ENCODE measurements around the gene PTK7.

The PTK7 gene

GRCh38 chr6:43193929-43194328 lies 117.8 kb downstream of the PTK7 start:
- H2BK120ac ChIP-seq (ENCODE audit: low read depth, low read length) = no peak overlapping the region
- no peaks in the 10 kb centered on the region for H3K27me3 ChIP-seq (ENCODE audit: control insufficient read depth in 3 of 3, insufficient read depth in 3 of 3, low read depth in 1 of 3, low read length in 3 of 3)
- H3K14ac ChIP-seq (ENCODE audit: low read length) = no peak overlapping the region
- no peaks in the 10 kb centered on the region for H3K9me3 ChIP-seq (replicated peaks in 1 of 2; ENCODE audit: control insufficient read depth in 2 of 2, insufficient read depth in 1 of 2, low read depth in 1 of 2, low read length in 2 of 2)
- H2AK5ac ChIP-seq (ENCODE audit: low read depth, low read length) = no peak overlapping the region
- H4K91ac ChIP-seq (ENCODE audit: low read depth, low read length, poor library complexity) = no peak overlapping the region
- H3K4ac ChIP-seq (ENCODE audit: low read length) = no peak overlapping the region
- WGBS, 2 donors (ENCODE audit: extremely low coverage in 2 of 2, insufficient read length in 2 of 2, insufficient replicate concordance in 1 of 2) = no CpG with 5 or more reads among the region's 5 CpGs
- H2BK5ac ChIP-seq (ENCODE audit: low read length) = no peak overlapping the region
- H3K4me2 ChIP-seq (ENCODE audit: insufficient read depth, low read length, poor library complexity, severe bottlenecking) = no peak overlapping the region
- H3K36me3 ChIP-seq (replicated peaks in 1 of 2; ENCODE audit: control insufficient read depth in 2 of 2, insufficient read depth in 2 of 2, low read length in 2 of 2) = peaks cover 7 to 54% of the 10 kb centered on the region in 2 donors
- H3K4me3 ChIP-seq (ENCODE audit: low read length in 2 of 2) = no peak overlapping the region
- H3K27ac ChIP-seq (replicated peaks; ENCODE audit: low read length) = no peak overlapping the region
- H2BK15ac ChIP-seq (ENCODE audit: low read length) = no peak overlapping the region
- no peak for DNase-seq (ENCODE audit: low spot score)
- peaks cover 4% of the 10 kb centered on the region for H3K79me1 ChIP-seq (ENCODE audit: low read depth, low read length)
- no peak overlapping the region for H2BK12ac ChIP-seq (ENCODE audit: low read length)
- no peak overlapping the region for H2AFZ ChIP-seq (ENCODE audit: low read length)
- no peaks in the 10 kb centered on the region for H3K4me1 ChIP-seq (ENCODE audit: control insufficient read depth in 2 of 2, insufficient read depth in 1 of 2, low read depth in 1 of 2, low read length in 2 of 2)
- no peak overlapping the region for H4K8ac ChIP-seq (ENCODE audit: low read depth, low read length)
- no peak overlapping the region for H3K23ac ChIP-seq (ENCODE audit: low read depth, low read length, poor library complexity)
- no peak overlapping the region for H3K18ac ChIP-seq (ENCODE audit: low read length)
- H3K9ac ChIP-seq (ENCODE audit: low read depth, low read length, poor library complexity) = peak overlapping the region; percentile 60

GRCh38 chr6:43196337-43196736 lies 120.2 kb downstream of the PTK7 start:
- DNase-seq (ENCODE audit: low spot score) = no peak
- H2AK5ac ChIP-seq (ENCODE audit: low read depth, low read length) = no peak overlapping the region

GRCh38 chr6:43199912-43200311 lies 123.8 kb downstream of the PTK7 start:
- H3K14ac ChIP-seq (ENCODE audit: low read length) = no peak overlapping the region
- H3K27me3 ChIP-seq (ENCODE audit: control insufficient read depth in 3 of 3, insufficient read depth in 3 of 3, low read depth in 1 of 3, low read length in 3 of 3) = no peaks in the 10 kb centered on the region
- H4K91ac ChIP-seq (ENCODE audit: low read depth, low read length, poor library complexity) = no peak overlapping the region
- no peak overlapping the region for H3K4me3 ChIP-seq (ENCODE audit: low read length in 2 of 2)
- no peak overlapping the region for H3K9ac ChIP-seq (ENCODE audit: low read depth, low read length, poor library complexity)
- peaks cover 6 to 46% of the 10 kb centered on the region in 2 donors for H3K36me3 ChIP-seq (replicated peaks in 1 of 2; ENCODE audit: control insufficient read depth in 2 of 2, insufficient read depth in 2 of 2, low read length in 2 of 2)
- WGBS, 2 donors (ENCODE audit: extremely low coverage in 2 of 2, insufficient read length in 2 of 2, insufficient replicate concordance in 1 of 2) = no CpG with 5 or more reads among the region's 6 CpGs
- DNase-seq (ENCODE audit: low spot score) = no peak
- H3K18ac ChIP-seq (ENCODE audit: low read length) = no peak overlapping the region
- no peak overlapping the region for H3K4ac ChIP-seq (ENCODE audit: low read length)
- no peak overlapping the region for H2AK5ac ChIP-seq (ENCODE audit: low read depth, low read length)
- no peak overlapping the region for H3K4me2 ChIP-seq (ENCODE audit: insufficient read depth, low read length, poor library complexity, severe bottlenecking)
- no peaks in the 10 kb centered on the region for H3K4me1 ChIP-seq (ENCODE audit: control insufficient read depth in 2 of 2, insufficient read depth in 1 of 2, low read depth in 1 of 2, low read length in 2 of 2)
- H2AFZ ChIP-seq (ENCODE audit: low read length) = no peak overlapping the region
- H3K79me1 ChIP-seq (ENCODE audit: low read depth, low read length) = no peaks in the 10 kb centered on the region
- H2BK12ac ChIP-seq (ENCODE audit: low read length) = no peak overlapping the region
- no peak overlapping the region for H3K23ac ChIP-seq (ENCODE audit: low read depth, low read length, poor library complexity)
- H3K9me3 ChIP-seq (replicated peaks in 1 of 2; ENCODE audit: control insufficient read depth in 2 of 2, insufficient read depth in 1 of 2, low read depth in 1 of 2, low read length in 2 of 2) = no peaks in the 10 kb centered on the region
- H3K27ac ChIP-seq (replicated peaks; ENCODE audit: low read length) = no peak overlapping the region
- no peak overlapping the region for H2BK5ac ChIP-seq (ENCODE audit: low read length)
- no peak overlapping the region for H4K8ac ChIP-seq (ENCODE audit: low read depth, low read length)
- no peak overlapping the region for H2BK15ac ChIP-seq (ENCODE audit: low read length)
- no peak overlapping the region for H2BK120ac ChIP-seq (ENCODE audit: low read depth, low read length)

More at GRCh38 chr6:43196337-43196736, 120.2 kb downstream of the PTK7 start:
- no peak overlapping the region for H3K4me3 ChIP-seq (ENCODE audit: low read length in 2 of 2)
- H3K36me3 ChIP-seq (replicated peaks in 1 of 2; ENCODE audit: control insufficient read depth in 2 of 2, insufficient read depth in 2 of 2, low read length in 2 of 2) = peaks cover 10 to 64% of the 10 kb centered on the region in 2 donors
- H3K4me1 ChIP-seq (ENCODE audit: control insufficient read depth in 2 of 2, insufficient read depth in 1 of 2, low read depth in 1 of 2, low read length in 2 of 2) = no peaks in the 10 kb centered on the region
- no peak overlapping the region for H4K91ac ChIP-seq (ENCODE audit: low read depth, low read length, poor library complexity)
- WGBS, 2 donors (ENCODE audit: extremely low coverage in 2 of 2, insufficient read length in 2 of 2, insufficient replicate concordance in 1 of 2) = no CpG with 5 or more reads among the region's 5 CpGs
- H2AFZ ChIP-seq (ENCODE audit: low read length) = no peak overlapping the region
- H3K4me2 ChIP-seq (ENCODE audit: insufficient read depth, low read length, poor library complexity, severe bottlenecking) = no peak overlapping the region
- no peak overlapping the region for H2BK120ac ChIP-seq (ENCODE audit: low read depth, low read length)
- H3K9me3 ChIP-seq (replicated peaks in 1 of 2; ENCODE audit: control insufficient read depth in 2 of 2, insufficient read depth in 1 of 2, low read depth in 1 of 2, low read length in 2 of 2) = no peaks in the 10 kb centered on the region
- no peak overlapping the region for H3K14ac ChIP-seq (ENCODE audit: low read length)
- no peak overlapping the region for H3K23ac ChIP-seq (ENCODE audit: low read depth, low read length, poor library complexity)
- H3K27ac ChIP-seq (replicated peaks; ENCODE audit: low read length) = no peak overlapping the region
- H2BK5ac ChIP-seq (ENCODE audit: low read length) = no peak overlapping the region
- H2BK15ac ChIP-seq (ENCODE audit: low read length) = no peak overlapping the region
- H3K9ac ChIP-seq (ENCODE audit: low read depth, low read length, poor library complexity) = no peak overlapping the region
- H2BK12ac ChIP-seq (ENCODE audit: low read length) = no peak overlapping the region
- H3K79me1 ChIP-seq (ENCODE audit: low read depth, low read length) = peaks cover 4% of the 10 kb centered on the region
- H3K27me3 ChIP-seq (ENCODE audit: control insufficient read depth in 3 of 3, insufficient read depth in 3 of 3, low read depth in 1 of 3, low read length in 3 of 3) = no peaks in the 10 kb centered on the region
- no peak overlapping the region for H3K18ac ChIP-seq (ENCODE audit: low read length)
- no peak overlapping the region for H4K8ac ChIP-seq (ENCODE audit: low read depth, low read length)
- no peak overlapping the region for H3K4ac ChIP-seq (ENCODE audit: low read length)

GRCh38 chr6:43200541-43200940 lies 124.4 kb downstream of the PTK7 start:
- H3K9ac ChIP-seq (ENCODE audit: low read depth, low read length, poor library complexity) = no peak overlapping the region
- H3K27ac ChIP-seq (replicated peaks; ENCODE audit: low read length) = no peak overlapping the region
- no peak overlapping the region for H2BK5ac ChIP-seq (ENCODE audit: low read length)
- H3K4me2 ChIP-seq (ENCODE audit: insufficient read depth, low read length, poor library complexity, severe bottlenecking) = no peak overlapping the region
- H3K79me1 ChIP-seq (ENCODE audit: low read depth, low read length) = no peaks in the 10 kb centered on the region
- no peak overlapping the region for H3K14ac ChIP-seq (ENCODE audit: low read length)
- H3K23ac ChIP-seq (ENCODE audit: low read depth, low read length, poor library complexity) = no peak overlapping the region
- no peaks in the 10 kb centered on the region for H3K4me1 ChIP-seq (ENCODE audit: control insufficient read depth in 2 of 2, insufficient read depth in 1 of 2, low read depth in 1 of 2, low read length in 2 of 2)
- no peaks in the 10 kb centered on the region for H3K9me3 ChIP-seq (replicated peaks in 1 of 2; ENCODE audit: control insufficient read depth in 2 of 2, insufficient read depth in 1 of 2, low read depth in 1 of 2, low read length in 2 of 2)
- H3K18ac ChIP-seq (ENCODE audit: low read length) = no peak overlapping the region
- H2BK15ac ChIP-seq (ENCODE audit: low read length) = no peak overlapping the region
- no peak overlapping the region for H3K4me3 ChIP-seq (ENCODE audit: low read length in 2 of 2)
- H4K8ac ChIP-seq (ENCODE audit: low read depth, low read length) = no peak overlapping the region
- no peak overlapping the region for H3K4ac ChIP-seq (ENCODE audit: low read length)
- H2AK5ac ChIP-seq (ENCODE audit: low read depth, low read length) = no peak overlapping the region
- no peaks in the 10 kb centered on the region for H3K27me3 ChIP-seq (ENCODE audit: control insufficient read depth in 3 of 3, insufficient read depth in 3 of 3, low read depth in 1 of 3, low read length in 3 of 3)
- no peak overlapping the region for H2AFZ ChIP-seq (ENCODE audit: low read length)
- DNase-seq (ENCODE audit: low spot score) = no peak
- H2BK12ac ChIP-seq (ENCODE audit: low read length) = no peak overlapping the region
- no CpG with 5 or more reads among the region's 6 CpGs for WGBS, 2 donors (ENCODE audit: extremely low coverage in 2 of 2, insufficient read length in 2 of 2, insufficient replicate concordance in 1 of 2)
- H4K91ac ChIP-seq (ENCODE audit: low read depth, low read length, poor library complexity) = no peak overlapping the region
- H3K36me3 ChIP-seq (replicated peaks in 1 of 2; ENCODE audit: control insufficient read depth in 2 of 2, insufficient read depth in 2 of 2, low read length in 2 of 2) = peaks cover 6 to 44% of the 10 kb centered on the region in 2 donors
- no peak overlapping the region for H2BK120ac ChIP-seq (ENCODE audit: low read depth, low read length)
